HG03196 (cell line): ENCODE data around the gene RBFOX2.
"Not testable (repeated sequence)": the region's sequence is repeated elsewhere in the genome, so short reads cannot be mapped to it uniquely, and the experiment has no call there.

Experiments used
- ATAC-seq: cut with Tn5 transposase; IDR thresholded peaks from one replicate; pipeline ENCODE4 v1.9.1; 2021; ENCODE audit not compliant: unreplicated experiment

The RBFOX2 gene, protein sequence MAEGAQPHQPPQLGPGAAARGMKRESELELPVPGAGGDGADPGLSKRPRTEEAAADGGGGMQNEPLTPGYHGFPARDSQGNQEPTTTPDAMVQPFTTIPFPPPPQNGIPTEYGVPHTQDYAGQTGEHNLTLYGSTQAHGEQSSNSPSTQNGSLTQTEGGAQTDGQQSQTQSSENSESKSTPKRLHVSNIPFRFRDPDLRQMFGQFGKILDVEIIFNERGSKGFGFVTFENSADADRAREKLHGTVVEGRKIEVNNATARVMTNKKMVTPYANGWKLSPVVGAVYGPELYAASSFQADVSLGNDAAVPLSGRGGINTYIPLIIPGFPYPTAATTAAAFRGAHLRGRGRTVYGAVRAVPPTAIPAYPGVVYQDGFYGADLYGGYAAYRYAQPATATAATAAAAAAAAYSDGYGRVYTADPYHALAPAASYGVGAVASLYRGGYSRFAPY

DNA sequence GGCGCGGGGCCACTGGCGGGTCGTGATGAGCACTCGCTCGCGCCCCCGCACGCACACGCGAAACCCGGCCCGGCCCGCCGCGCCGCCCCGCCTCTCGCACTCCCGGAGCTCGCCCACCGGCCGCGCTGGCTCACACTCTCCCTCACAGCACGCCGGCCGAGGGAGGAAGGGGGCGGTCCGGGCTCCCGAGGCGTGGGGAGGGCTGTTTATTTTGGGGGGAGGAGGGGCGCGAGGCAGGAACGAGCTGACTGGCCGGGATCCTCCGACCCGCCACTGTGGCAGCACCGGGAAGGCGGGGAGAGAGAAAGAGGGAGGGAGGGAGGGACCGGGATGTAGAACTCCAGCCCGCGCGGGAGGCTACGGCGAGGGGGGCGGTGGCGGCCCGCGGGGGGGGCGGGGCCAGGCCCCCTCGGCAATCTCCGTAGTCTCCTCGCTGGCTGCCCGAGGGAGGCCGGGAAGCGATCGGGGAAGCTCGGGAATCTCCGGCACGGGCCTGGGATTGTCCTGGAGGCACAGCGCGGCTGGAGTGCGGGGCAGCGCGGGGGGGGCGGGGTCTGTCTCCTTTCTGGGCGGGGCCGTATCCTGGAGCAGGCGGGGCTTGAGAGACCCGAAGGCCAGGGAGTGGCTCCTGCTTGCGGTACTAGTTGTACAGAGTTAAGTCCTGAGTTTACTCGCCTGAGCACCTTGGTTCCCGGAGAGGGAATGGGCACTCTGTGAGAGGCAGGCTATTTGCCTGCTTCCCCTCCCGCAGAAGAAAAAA is at the start of gene RBFOX2:
TSS of gene RBFOX2 (minus strand) at position 179 of the 760 bp plus-strand sequence. CDS start 399 bp downstream, outside the sequence.
- no peak for ATAC-seq

DNA sequence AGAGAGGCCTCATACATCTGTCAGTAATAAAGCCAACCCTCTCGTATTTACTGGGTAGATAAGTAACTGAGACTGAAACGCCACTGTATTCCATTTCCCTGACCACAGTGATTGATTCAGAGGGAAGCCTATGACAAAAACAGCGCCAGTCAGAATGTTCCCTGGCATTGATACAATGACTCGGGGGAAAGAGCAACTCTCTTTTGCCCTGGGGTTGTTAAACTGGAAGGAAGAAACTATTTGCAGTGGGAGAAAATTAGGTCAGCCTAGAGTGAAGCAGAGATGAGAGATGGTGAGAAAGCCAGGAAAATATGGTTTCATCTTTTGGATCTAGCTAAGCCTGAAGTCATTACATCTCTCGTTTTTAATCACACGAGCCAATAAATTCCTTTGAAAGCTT is 48.6 kb upstream of the RBFOX2 start:
- no peak for ATAC-seq

DNA sequence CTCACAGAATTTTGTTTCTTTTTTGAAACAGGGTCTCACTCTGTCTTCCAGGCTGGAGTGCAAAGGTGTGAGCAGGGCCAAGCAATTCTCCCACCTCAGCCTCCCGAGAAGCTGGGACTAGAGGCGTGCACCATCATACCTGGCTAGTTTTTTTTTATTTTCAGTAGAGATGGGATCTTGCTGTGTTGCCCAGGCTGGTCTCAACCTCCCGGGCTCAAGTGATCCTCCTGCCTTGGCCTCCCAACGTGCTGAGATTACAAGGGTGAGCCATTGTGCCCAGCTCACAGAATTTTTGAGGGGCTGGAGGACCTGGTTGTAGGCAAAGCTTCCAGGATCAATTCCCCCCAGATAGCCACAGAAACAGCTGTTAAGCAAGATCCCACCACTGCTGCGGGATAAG is 47.1 kb upstream of the RBFOX2 start:
- ATAC-seq, result no peak

DNA sequence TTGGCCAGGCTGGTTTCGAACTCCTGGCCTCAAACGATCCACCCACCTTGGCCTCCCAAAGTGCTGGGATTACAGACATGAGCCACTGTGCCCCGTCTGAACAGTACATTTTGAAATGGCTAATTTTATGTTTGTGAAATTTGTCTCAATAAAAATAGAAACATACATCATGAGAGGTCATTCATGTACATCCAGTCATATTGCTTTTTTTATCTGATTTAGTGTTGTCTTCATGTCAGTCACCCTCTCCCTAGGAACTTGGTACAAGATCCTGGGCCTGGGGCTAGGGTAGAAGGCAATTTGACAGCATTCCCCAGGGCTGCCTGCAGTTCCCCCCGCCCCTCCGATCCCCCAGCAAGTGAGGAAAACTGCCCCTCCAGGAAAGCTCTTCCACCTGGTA is 46.6 kb upstream of the RBFOX2 start:
- ATAC-seq, result no peak

DNA sequence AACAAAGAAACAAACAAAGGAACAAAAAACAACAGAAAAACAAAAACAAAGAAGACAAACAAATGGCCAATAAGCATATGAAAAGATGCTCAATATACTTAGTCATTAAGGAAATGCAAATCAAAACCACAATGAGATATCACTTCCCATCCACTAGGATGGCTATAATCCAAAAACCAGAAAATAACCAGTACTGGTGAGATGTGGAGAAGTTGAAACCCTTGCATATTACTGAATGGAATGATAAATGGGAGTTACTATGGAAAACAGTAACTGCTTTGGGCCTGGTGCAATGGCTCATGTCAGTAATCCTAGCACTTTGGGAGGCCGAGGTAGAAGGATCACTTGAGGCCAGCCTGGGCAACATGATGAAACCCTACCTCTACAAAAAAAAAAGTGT is 44.9 kb upstream of the RBFOX2 start:
- ATAC-seq, result no peak

DNA sequence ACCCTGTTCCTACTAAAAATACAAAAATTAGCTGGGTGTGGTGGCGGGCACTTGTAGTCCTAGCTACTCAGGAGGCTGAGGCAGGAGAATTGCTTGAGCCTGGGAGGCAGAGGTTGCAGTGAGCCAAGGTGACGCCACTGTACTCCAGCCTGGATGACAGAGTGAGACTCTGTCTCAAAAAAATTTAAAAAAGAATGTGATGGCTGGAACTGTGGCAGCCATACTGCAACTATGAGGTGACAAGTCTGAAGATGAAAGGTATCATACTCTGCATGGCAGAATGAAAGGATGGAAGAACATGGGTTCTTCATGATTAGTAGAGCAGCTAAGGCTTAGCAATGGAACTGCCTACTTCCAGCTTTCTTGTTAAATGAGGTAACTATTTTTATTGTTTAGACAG is 42.0 kb upstream of the RBFOX2 start:
- ATAC-seq, result not testable (repeated sequence)

DNA sequence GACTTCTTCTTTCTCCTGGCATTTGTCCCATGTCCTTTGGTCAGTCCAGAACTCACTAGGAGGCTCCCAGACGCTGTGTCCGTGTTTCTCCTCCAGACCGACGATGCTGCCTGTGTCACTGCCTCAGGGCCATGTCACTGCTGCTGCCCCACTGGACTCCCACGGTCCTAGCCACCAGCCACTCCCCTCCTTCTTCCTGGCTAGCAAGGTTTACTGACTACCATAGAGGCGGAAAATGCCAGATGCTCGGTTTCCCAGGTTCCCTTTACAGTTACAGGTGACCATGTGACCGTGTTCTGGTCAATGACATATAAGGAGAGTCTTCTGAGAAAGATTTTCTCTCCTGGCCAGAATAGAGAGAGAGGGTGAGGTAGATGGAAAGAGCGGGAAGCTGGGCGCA is 40.7 kb upstream of the RBFOX2 start:
- ATAC-seq, result no peak

DNA sequence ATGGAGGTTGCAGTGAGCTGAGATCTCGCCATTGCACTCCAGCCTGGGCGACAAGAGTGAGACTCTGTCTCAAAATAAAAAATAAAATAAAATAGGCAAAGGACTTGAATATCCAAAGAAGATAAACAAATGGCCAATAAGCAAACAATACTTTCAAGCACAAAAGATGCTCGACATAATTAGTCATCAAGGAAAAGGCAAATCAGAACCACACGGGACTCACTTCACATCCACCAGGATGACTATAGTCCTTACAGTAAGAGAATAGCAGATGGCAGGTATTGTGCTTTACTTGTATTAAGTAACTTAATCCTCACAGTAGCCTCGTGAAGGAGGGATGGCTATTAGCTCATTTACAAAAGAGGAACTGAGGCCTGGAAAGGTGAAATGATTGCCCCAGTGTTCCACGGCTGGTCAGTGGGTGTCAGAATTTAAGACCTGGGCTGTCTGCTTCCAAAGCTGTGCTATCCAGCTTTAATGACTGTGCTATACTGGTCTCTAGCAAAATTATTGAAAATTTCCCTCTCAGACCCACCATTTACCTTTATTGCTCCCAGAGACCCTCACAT is 40.2 kb upstream of the RBFOX2 start:
- ATAC-seq, result no peak

DNA sequence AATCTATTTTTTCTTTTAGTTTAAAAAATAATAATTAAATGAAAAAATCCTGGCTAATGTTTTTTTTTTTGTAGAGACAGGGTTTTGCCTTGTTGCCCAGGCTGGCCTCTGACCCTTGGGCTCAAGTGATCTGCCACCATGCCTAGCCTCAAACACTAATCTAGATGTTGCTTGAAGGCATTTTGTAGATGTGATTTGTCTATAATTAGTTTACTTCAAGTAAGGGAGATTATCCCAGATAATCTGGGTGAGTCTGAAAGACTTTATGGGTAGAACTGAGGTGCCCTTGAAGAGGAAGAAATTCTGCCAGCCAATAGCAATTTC is 38.6 kb upstream of the RBFOX2 start:
- ATAC-seq, result no peak

DNA sequence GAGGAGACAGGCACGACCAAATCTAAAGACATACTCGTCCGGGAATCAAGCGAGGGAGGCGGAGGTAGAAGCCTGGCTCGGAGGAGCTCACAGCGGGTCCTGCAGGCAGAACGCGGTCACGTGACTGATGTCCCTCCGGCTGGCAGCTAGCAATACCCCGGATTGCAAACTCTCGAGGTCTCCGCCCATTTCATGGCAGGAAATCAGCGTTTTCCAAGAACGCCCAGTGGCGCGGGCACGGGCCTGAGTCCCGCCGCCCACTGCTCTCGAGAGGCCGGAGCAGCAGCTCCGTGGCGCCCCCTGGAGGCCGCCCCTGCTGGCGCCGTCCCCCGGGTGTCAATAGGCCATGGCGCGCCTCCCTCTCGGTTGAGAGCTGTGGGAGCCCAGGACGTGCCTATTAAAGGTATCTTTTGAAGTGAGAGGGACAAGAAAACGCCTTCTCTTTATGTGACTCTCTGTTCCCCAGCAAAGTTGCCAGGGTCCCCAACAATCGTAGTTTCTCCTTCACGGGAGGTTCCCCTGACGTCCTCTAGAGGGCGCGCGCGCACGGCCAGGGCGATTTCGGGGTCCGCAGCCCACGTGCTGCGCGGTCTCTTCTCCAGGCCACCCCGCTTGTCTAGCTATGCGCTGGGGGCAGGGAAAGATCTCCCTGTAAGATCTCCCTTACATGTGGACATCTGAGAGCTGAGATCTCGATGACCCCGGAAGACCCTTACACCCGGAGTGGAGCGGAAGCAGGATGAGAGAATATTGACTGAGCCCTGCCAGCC is 37.3 kb upstream of the RBFOX2 start:
- no peak for ATAC-seq

DNA sequence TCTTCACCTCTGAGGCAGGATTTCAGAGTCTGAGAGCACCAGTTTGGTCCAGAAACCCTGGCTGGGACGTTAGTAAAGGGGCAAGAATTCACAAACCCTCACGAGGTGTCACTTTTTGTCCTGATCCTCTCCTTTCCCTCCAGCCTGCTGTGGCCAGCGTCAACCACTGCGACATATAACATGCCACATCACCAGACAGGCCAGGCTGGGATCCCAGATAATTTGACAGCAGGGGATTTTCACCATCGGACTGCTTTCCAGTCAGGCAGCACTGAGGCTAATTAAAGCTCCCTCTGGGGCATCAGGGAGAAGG is 36.8 kb upstream of the RBFOX2 start:
- no peak for ATAC-seq

DNA sequence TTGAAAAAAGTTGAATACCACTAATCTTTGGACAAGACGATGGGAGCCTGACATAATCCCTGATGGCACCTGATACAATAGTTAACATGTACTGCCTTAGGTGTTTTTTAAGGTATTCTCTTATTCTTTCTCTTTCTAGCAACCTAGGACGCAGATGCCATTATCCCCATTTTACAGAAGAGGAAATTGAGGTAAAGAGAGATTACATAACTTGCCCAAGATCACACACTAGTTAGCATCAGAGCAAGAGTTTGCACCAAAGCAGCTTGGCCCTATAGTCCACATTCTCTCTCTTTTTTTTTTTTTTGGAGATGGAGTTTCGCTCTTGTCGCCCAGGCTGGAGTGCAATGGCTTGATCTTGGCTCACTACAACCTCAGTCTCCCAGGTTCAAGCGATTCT is 35.7 kb upstream of the RBFOX2 start:
- ATAC-seq, result no peak

DNA sequence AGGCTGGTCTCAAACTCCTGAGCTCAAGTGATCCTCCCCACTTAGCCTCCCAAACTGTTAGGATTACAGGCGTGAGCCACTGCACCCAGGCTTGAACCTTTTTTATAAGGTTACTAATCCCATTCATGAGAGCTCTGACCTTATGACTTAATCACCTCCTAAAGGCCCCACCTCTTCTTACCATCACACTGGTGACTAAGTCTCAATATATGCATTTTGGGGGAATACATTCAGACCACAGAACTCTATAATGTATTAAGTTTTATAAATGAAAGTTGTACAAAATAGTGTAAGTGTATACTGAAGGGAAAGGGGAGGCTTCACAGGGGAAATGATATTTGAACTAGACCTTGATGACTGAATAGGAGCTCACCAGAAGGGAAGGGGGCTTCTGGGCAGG is 28.4 kb upstream of the RBFOX2 start:
- ATAC-seq, result no peak

DNA sequence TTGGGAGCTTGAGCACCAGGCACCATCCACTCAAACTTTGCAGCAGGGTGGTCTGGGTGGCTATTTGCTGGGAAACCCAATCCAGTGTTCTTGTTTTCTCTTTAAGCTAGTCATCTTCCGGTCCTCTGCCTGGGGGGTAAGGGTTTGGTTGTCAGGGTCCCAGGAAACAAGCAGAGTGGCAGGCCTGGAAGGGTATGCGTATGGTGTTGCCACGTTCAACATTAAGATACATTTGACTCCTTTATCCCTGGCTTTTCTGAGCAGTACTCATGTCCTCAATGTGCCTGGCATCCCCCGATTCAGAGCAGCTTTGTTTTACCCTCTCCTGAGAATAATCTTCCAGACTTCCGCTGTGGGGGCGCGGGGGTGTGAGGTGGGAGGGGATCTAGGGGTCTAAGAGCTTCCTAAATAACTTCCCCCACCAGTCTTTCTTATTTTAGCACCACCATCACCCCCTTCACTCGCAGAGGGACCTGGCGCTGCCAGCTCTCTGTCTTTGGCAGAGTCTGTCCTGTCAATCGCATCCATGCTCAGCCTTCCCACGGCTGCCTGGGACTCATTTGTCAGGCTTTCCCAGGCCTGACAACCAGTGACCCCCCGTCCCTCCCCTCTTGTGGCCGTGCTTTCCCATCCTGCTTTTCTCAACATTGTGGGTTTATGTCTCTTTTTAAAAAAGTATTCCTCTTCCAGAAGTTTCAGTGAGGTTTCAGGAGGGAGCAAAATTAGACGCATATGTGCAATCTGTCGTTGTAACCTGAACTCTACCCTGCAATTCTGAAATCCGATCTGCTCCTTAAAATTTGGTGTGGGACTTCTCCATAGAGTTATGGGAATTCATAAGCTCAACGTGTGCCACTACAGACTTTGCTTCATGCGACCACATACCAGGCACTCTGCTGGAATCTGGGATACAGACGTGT is 27.0 kb upstream of the RBFOX2 start:
- ATAC-seq, result no peak

DNA sequence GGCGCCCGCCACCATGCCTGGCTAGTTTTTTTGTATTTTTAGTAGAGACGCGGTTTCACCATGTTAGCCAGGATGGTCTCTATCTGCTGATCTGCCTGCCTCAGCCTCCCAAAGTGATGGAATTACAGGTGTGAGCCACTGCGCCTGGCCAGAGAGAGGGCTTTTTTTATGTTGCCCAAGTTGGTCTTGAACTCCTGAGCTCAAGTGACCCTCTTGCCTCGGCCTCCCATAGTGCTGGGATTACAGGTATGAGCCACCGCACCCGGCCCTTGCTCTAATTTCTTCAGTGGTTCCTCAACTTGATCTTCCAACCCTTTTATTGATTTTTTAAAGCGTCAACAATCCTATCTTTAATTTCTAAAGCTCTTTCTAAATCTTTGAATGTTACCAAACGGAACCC is 25.8 kb upstream of the RBFOX2 start:
- not testable (repeated sequence) for ATAC-seq

DNA sequence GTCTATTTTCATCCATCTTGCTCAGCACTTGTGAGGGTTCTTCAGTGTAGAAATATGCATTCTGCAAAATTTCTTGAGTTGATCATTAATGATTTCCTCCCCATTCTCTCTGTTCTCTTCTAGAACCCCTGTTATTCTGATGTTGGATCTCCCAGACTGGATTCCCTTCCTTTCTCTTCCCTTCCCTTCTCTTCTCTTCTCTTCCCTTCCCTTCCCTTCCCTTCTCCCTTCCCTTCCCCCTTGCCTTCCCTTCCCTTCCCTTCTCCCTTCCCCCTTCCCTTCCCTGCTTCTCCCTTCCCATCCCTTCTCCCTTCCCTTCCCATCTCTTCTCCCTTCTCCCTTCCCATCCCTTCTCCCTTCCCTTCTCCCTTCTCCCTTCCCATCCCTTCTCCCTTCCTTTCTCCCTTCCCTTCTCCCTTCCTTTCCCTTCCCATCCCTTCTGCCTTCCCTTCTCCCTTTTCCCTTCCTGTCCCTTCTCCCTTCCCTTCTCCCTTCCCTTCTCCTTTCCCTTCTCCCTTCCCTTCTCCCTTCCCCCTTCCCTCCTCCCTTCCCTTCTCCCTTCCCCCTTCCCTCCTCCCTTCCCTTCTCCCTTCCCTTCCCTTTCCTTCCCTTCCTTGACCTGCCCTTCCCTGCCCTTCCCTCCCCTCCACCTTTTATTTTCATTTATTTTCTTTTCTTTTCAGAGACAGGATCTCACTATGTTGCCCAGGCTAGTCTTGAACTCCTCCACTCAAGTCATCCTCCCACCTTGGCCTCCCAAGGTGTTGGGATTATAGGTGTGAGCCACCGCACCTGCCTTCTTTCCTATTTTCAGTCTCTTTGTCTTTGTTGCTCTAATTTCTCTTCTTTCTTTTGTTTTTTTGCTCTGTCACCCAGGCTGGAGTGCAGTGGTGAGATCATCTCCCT is 24.9 kb upstream of the RBFOX2 start:
- ATAC-seq, result no peak

DNA sequence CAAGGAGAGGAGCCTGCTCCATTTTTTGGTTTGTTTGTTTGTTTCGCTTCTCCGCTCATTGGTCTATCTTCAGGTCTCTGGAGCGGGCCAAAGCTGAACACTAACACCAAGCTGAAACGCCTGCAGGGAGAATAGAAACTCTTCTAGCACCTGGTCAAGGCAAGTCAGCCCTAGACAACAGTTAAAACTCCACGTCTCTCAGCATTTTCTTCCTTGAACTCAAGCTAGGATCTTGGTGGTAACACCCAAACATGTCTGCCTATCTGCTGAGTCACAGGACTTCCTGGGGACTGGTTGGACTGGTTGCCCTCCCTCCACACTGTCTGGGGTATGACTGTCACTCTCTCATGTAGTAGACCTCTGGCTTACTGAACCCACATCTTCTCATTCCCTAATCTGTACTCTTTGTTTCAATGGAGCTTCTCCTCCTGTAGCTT is 23.9 kb upstream of the RBFOX2 start:
- ATAC-seq, result no peak

DNA sequence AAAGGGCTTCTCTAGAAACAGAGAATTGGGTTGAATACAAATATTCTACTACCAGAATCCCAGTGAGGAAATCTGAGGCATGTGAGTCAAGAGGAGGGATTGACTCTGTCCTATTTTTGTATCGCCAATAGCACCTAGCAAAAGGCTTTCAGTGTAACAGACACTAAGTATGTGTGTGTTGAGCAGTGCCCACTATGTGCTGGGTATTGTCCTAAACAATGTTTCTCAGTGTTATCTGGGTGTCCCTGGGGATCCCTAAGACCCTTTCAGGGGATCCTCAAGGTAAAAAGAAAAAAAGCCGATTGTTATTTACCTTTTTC is 21.0 kb upstream of the RBFOX2 start:
- ATAC-seq, result no peak

DNA sequence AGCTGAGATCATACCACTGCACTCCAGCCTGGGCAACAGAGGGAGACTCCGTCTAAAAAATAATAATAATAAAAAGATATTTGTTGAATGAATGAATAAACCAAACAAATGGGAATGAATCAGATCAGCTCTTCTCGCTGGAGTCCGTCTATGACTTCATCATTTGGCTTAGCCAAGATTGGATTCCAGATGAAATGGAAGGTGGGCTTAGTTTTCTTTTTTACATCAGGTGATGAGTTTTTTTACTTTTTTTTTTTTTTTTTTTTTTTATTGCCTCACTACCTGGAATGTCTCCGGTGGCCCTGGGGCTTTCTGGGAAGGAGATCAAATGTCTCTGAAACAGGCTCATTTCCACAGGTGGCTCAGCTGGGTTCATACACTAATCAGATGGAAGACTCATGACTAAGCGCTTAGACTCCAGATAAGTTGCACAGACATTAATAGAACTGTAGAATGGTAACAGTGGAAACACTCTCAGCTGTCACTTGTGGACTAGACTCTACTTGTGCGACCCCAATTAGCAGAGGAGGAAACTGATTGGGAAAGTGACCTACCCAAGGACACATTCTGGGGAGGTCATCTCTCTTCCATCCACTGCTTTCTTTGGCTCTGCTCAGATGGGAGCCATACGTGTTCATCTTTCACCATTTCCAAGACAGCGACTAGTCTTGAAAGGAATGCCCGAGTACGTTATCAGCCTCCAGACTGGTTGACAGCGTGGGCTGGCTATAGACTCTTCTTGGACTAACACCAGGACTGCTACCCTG is 20.5 kb upstream of the RBFOX2 start:
- ATAC-seq, result no peak
